ENCODE results near the gene SEC23B. TPM values are rescaled to one million over a fixed set of nuclear protein-coding genes. Genes with fewer than 3 reads are reported as not detected.

SEC23B gene
- total and polyA plus RNA-seq, 10 of the 15 experiments (the other 5 are each of a cell fraction or from before 2014, with no cell fraction given): 49.1 to 121 (median 75.6) TPM

- TF ChIP-seq GABPA (IDR thresholded peaks at IDR 0.05; ENCODE audit: low read depth) (no peak), MAX (IDR thresholded peaks at IDR 0.05; ENCODE audit: low read depth, low read length) (no peak), FOXM1 (IDR thresholded peaks at IDR 0.05; ENCODE audit: low read depth, low read length) (no peak), IRF5 (IDR thresholded peaks at IDR 0.05; ENCODE audit: borderline replicate concordance) (no peak), ZSCAN29 (IDR thresholded peaks at IDR 0.05) (no peak), WRNIP1 (IDR thresholded peaks at IDR 0.05; ENCODE audit: borderline replicate concordance, low read depth, low read length) (no peak), NR2F1 (conservative IDR thresholded peaks at IDR 0.05) (no peak), IKZF2 (IDR thresholded peaks at IDR 0.05) (no peak), SIN3A (IDR thresholded peaks at IDR 0.05; ENCODE audit: low read depth, low read length) (no peak), ZBTB40 (IDR thresholded peaks at IDR 0.05; ENCODE audit: borderline replicate concordance) (no peak)
Observed at GRCh38 chr20:18527836-18528235, 20.1 kb downstream of the SEC23B start (continued).
